Chondrocyte (in vitro differentiated cells): Measurements from ENCODE around the gene P2RX1. TPM values are rescaled to one million over a fixed set of nuclear protein-coding genes. Genes with fewer than 3 reads are reported as not detected.
A peak's percentile ranks its signal among the peaks of the same experiment; 100 is the strongest.

Experiments
- DNase-seq: peaks from one replicate; pipeline ENCODE4 v3.0.0; 2021; ENCODE audit warnings: mixed read lengths, low spot score
- H3K27ac Mint-ChIP-seq: one replicate; pipeline ENCODE4 v1.8.0; 2021; ENCODE audit warnings: mild to moderate bottlenecking, moderate library complexity, mixed read lengths; ENCODE audit not compliant: unreplicated experiment
- H3K27me3 Mint-ChIP-seq: 2 replicates; pipeline ENCODE4 v1.8.0; 2021; ENCODE audit warnings: low read depth, mixed read lengths
- H3K36me3 Mint-ChIP-seq: 2 replicates; pipeline ENCODE4 v1.8.0; 2021; ENCODE audit warnings: low read depth, mixed read lengths
- H3K4me1 Mint-ChIP-seq: 2 replicates; pipeline ENCODE4 v1.8.0; 2021; ENCODE audit warnings: low read depth, mild to moderate bottlenecking, mixed read lengths
- H3K4me3 Mint-ChIP-seq: one replicate; pipeline ENCODE4 v1.8.0; 2021; ENCODE audit warnings: mild to moderate bottlenecking, moderate library complexity, mixed read lengths; ENCODE audit not compliant: unreplicated experiment
- H3K9me3 Mint-ChIP-seq: 2 replicates; pipeline ENCODE4 v1.8.0; 2021; ENCODE audit warnings: low read depth, mixed read lengths
- CTCF ChIP-seq: fragments of 200-600 bp; sonication (generic); IDR thresholded peaks from 2 replicates; pipeline ENCODE4 v1.5.0; 2021; ENCODE audit warnings: antibody characterized with exemption, mild to moderate bottlenecking, moderate library complexity
- long read RNA-seq: library from polyadenylated mRNA; stranded (forward); transcript quantifications from one replicate; pipeline ENCODE4 v2.0.0, GENCODE V29; 2021
- total RNA-seq: library from RNA; stranded (reverse); gene quantifications from 3 replicates; pipeline ENCODE4 v1.2.1, GENCODE V29; 2021

P2RX1 gene
- total RNA-seq: not detected in 3 replicates
- long read RNA-seq: 0 reads

GRCh38 chr17:3915995-3916696 lies at the start of gene P2RX1:
Gene P2RX1 (minus strand): TSS chr17:3916465. CDS start chr17:3916225, 240 bp downstream.
- Mint-ChIP-seq H3K4me3 (no peak within 1 kb of the TSS), H3K27me3 (no peaks in the 10 kb centered on the region), H3K27ac (no peak within 1 kb of the TSS), H3K4me1 (no peaks in the 10 kb centered on the region), H3K36me3 (no peaks in the 10 kb centered on the region), H3K9me3 (no peaks in the 10 kb centered on the region)
- TF ChIP-seq CTCF: no peak
- no peak for DNase-seq

- TF ChIP-seq CTCF: no peak
- Mint-ChIP-seq H3K9me3 (no peaks in the 10 kb centered on the region), H3K4me1 (peaks cover 27% of the 10 kb centered on the region), H3K4me3 (peak overlapping the region; percentile 25), H3K27me3 (peaks cover 26% of the 10 kb centered on the region), H3K36me3 (no peaks in the 10 kb centered on the region), H3K27ac (no peak overlapping the region)
- DNase-seq: no peak
These were observed 49.0 kb upstream of the P2RX1 start for GRCh38 chr17:3965118-3965800.

- Mint-ChIP-seq H3K9me3 (no peaks in the 10 kb centered on the region), H3K27ac (no peak within 1 kb of the TSS)
- TF ChIP-seq CTCF: no peak
These were observed 48.2 kb upstream of the P2RX1 start, which contains the start of gene ATP2A3 for GRCh38 chr17:3964203-3965117. Gene ATP2A3 (minus strand): TSS chr17:3964437. CDS start chr17:3964291, 146 bp downstream.

GRCh38 chr17:3963237-3964201 lies 47.3 kb upstream of the P2RX1 start:
- H3K4me1 Mint-ChIP-seq: peaks cover 33% of the 10 kb centered on the region
- H3K9me3 Mint-ChIP-seq: no peaks in the 10 kb centered on the region
- H3K4me3 Mint-ChIP-seq: peak overlapping the region; percentile 47
- TF ChIP-seq CTCF: no peak
- H3K36me3 Mint-ChIP-seq: no peaks in the 10 kb centered on the region
- H3K27me3 Mint-ChIP-seq: peaks cover 23% of the 10 kb centered on the region
- no peak for DNase-seq
- H3K27ac Mint-ChIP-seq: no peak overlapping the region

More at GRCh38 chr17:3964203-3965117, 48.2 kb upstream of the P2RX1 start, which contains the start of gene ATP2A3:
- no peak for DNase-seq
- peaks cover 26% of the 10 kb centered on the region for H3K27me3 Mint-ChIP-seq
- peak within 1 kb of the TSS; percentile 53 for H3K4me3 Mint-ChIP-seq
- H3K36me3 Mint-ChIP-seq: no peaks in the 10 kb centered on the region
- peaks cover 28% of the 10 kb centered on the region for H3K4me1 Mint-ChIP-seq
